Small intestine (tissue), 7 donors: ENCODE data around the gene KCNJ10. TPM values are rescaled to one million over a fixed set of nuclear protein-coding genes. Genes with fewer than 3 reads are reported as not detected.

Experiments used
- DNase-seq, 2 donors: peaks; one replicate each; pipeline versions ENCODE4 v3.0.0 to v3.0.0-alpha.2; 2013
- FAIRE-seq: peaks from 2 replicates; lab custom pipeline; 2012; peaks lifted over from hg19 to GRCh38; lab: Jason Lieb, UNC
- H3K27ac ChIP-seq, 3 donors: one replicate each; pipeline ENCODE4 v1.5.1; 2013; ENCODE audit warnings: low read length in 2 of 3, mild to moderate bottlenecking in 2 of 3, control low read depth in 1 of 3, inconsistent platforms in 1 of 3, low read depth in 1 of 3, moderate library complexity in 1 of 3
- H3K27me3 ChIP-seq, 3 donors: one replicate each; pipeline ENCODE4 v1.6.1; 2013; ENCODE audit warnings: low read length in 3 of 3, inconsistent platforms in 1 of 3; ENCODE audit not compliant: control insufficient read depth in 3 of 3, insufficient read depth in 3 of 3
- H3K36me3 ChIP-seq, 3 donors: one replicate each; pipeline ENCODE4 v1.6.1; 2013; ENCODE audit warnings: low read length in 3 of 3, inconsistent platforms in 1 of 3, low read depth in 1 of 3, mild to moderate bottlenecking in 1 of 3, moderate library complexity in 1 of 3; ENCODE audit not compliant: control insufficient read depth in 3 of 3, insufficient read depth in 2 of 3
- H3K4me1 ChIP-seq, 3 donors: one replicate each; pipeline ENCODE4 v1.6.1; 2013; ENCODE audit warnings: low read length in 2 of 3, inconsistent platforms in 1 of 3, low read depth in 1 of 3, mild to moderate bottlenecking in 1 of 3, moderate library complexity in 1 of 3; ENCODE audit not compliant: control insufficient read depth in 3 of 3, insufficient read depth in 2 of 3
- H3K4me3 ChIP-seq, 3 donors: one replicate each; pipeline ENCODE4 v1.5.1; 2013; ENCODE audit warnings: low read length in 3 of 3, control low read depth in 1 of 3, inconsistent platforms in 1 of 3, low read depth in 1 of 3, mild to moderate bottlenecking in 1 of 3, moderate library complexity in 1 of 3
- H3K9me3 ChIP-seq, 2 donors: one replicate each; pipeline ENCODE4 v1.6.1; 2013; ENCODE audit warnings: low read depth in 1 of 2, low read length in 1 of 2; ENCODE audit not compliant: control insufficient read depth in 2 of 2, insufficient read depth in 1 of 2
- WGBS, 3 donors: extraction: QIAGEN DNeasy Blood & Tissue Kit; methylation state at CpG; one replicate each; pipeline ENCODE4 v1.1.7; 2013; 5-methylcytosine and 5-hydroxymethylcytosine counted together
- polyA plus RNA-seq, 4 donors: library from polyadenylated mRNA; stranded (reverse) in 3 of 4; unstranded in 1 of 4; fragments of 200-250 nt in 3 of 4; fragments of 120-200 nt in 1 of 4; gene quantifications; one replicate each; pipeline versions ENCODE4 v1.2.1 to v1.2.3, GENCODE V29; 2013
- donor health status: healthy with polysubstance abuse.
- donor health status: control.
- donor health status: control.
- donor health status: Bipolar disorder and iron deficiency.
- donor health status: healthy.

Gene KCNJ10
- polyA plus RNA-seq, 4 donors, result 0.25 to 0.47 TPM; not detected in 2

DNA sequence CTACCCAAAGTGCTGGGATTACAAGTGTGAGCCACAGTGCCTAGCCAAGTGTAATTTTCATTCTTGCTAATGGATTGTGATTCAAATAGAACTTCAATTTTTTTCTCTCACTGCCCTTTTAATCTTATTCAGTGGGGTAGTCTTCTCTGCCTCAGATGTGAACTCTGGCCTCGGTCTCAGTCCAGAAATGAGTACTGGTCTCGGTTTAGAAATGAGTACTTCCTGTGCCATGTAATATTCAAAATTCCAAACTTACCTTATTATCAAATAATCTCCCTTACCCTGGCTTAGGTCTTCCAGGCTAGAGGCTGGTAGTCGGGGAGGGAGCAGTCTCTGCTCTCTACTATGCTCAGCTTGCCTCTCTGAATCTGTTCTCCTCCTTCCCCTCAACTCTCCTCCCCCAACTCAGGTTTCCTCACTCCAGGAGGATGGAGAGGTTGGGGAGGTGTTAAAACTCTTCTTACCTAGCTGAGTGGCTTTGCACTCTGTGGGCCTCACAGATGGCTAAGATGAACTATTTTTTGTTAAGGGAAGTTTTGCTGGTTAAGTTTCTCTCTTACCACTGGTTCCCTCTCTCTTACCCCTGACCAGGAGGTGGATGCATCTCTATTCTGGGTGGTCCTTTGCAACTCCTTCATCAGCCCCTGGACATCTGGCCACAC is 111.1 kb downstream of the KCNJ10 start:
- 57 to 71% (median 59%) methylated on average over 3 of the region's 3 CpGs for WGBS, 3 donors
- FAIRE-seq (no peak), DNase-seq (no peak)
- Histone ChIP-seq H3K27me3 (no peaks in the 10 kb centered on the region), H3K9me3 (no peaks in the 10 kb centered on the region), H3K36me3 (no peaks in the 10 kb centered on the region), H3K4me3 (no peak overlapping the region), H3K4me1 (peaks cover 0 to 35% (median 2%) of the 10 kb centered on the region in 3 donors), H3K27ac (peak overlapping the region in 1 of 3 donors; percentile 55)

GRCh38 chr1:159957824-159958268 is 112.1 kb downstream of the KCNJ10 start:
- peak in 1 of 2 donors; percentile 49 for DNase-seq
- no peak overlapping the region for H3K4me3 ChIP-seq
- H3K9me3 ChIP-seq, result no peaks in the 10 kb centered on the region
- H3K27ac ChIP-seq, result peak overlapping the region in 2 of 3 donors; percentile 51 to 55
- H3K4me1 ChIP-seq, result peaks cover 0 to 35% (median 2%) of the 10 kb centered on the region in 3 donors
- no peak for FAIRE-seq
- no peaks in the 10 kb centered on the region for H3K27me3 ChIP-seq
- H3K36me3 ChIP-seq, result no peaks in the 10 kb centered on the region
- WGBS, 3 donors, result 15 to 47% (median 27%) methylated on average over 9 of the region's 9 CpGs

DNA sequence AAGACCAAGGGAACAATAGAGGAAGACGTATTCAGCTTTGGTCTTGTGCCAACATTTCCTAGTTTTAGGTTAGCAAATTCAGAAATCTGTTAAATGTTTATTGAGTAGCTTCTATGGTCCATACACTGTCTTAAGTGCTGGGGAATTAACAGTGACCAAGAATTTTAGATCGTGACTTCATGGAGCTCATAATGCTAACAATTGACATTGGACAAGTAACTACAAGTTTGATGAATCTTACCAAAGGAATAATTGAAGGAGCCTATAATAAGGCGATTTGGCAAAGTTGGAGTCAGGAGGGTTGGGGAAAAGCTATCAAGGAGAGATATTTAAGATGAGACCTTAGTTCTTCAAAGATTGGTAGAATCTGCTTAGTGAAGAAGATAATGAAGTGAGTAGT is 114.5 kb downstream of the KCNJ10 start:
- no peak overlapping the region for H3K4me3 ChIP-seq
- no peak for FAIRE-seq
- WGBS, 3 donors, result 83 to 96% (median 88%) methylated on average over 3 of the region's 3 CpGs
- no peaks in the 10 kb centered on the region for H3K36me3 ChIP-seq
- H3K9me3 ChIP-seq, result no peaks in the 10 kb centered on the region
- H3K27ac ChIP-seq, result no peak overlapping the region
- no peaks in the 10 kb centered on the region for H3K27me3 ChIP-seq
- no peak for DNase-seq
- peaks cover 0 to 20% (median 2%) of the 10 kb centered on the region in 3 donors for H3K4me1 ChIP-seq

GRCh38 chr1:159953536-159954515 is 116.1 kb downstream of the KCNJ10 start, which contains the start of gene SLAMF9:
Gene SLAMF9, minus strand, starts transcription at chr1:159954237. Its CDS starts 100 bp downstream, at chr1:159954137.
- WGBS, 3 donors, result 67 to 81% (median 78%) methylated on average over 11 of the region's 11 CpGs
- no peak within 1 kb of the TSS for H3K27ac ChIP-seq
- H3K4me3 ChIP-seq, result no peak within 1 kb of the TSS
- FAIRE-seq (no peak), DNase-seq (no peak)
- no peaks in the 10 kb centered on the region for H3K9me3 ChIP-seq
- H3K36me3 ChIP-seq, result no peaks in the 10 kb centered on the region
- H3K4me1 ChIP-seq, result peaks cover 0 to 21% (median 4%) of the 10 kb centered on the region in 3 donors
- H3K27me3 ChIP-seq, result no peaks in the 10 kb centered on the region

DNA sequence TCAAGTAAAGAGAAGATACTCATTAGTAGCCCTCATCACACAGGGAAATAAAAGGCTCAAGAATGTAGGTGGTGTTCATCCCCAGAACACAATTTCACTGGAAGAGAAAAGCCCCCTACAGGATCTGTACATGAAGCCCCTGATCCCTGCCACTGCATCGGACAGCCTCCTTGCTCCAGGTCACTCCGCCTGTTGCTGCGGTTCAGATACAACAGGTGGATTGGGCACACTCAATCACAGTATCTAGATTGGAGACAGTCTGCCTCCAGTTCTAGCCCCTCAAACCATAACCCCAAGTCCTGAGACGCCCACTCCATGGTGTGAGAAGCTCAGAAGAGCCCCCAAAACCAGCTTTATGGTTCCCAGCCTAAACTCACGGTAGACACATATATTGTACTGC is 117.0 kb downstream of the KCNJ10 start:
- no peak for DNase-seq
- Histone ChIP-seq H3K4me3 (no peak overlapping the region), H3K9me3 (no peaks in the 10 kb centered on the region), H3K4me1 (peaks cover 0 to 19% (median 3%) of the 10 kb centered on the region in 3 donors), H3K27me3 (no peaks in the 10 kb centered on the region), H3K27ac (no peak overlapping the region), H3K36me3 (no peaks in the 10 kb centered on the region)
- FAIRE-seq, result no peak
- 86 to 90% (median 87%) methylated on average over 5 of the region's 5 CpGs for WGBS, 3 donors

DNA sequence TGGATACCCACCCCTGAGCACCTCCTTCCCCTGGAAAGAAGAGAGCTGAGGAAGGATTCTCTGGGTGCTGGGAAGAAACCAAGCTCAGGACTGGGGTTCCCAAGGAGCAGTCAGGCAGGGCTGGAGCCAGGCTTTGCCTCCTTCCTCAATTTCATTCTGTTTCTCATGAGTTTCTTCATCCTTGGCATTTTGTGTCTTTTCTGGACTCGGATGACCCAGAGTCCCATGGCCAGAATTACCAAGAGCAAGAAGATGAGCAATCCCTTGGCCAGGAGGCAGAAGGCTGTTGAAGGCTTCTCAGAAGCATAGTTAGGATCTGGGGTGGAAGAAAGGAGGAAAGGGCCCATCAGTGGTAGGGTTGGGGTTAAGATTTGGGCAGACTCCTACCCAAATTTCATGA is 118.4 kb downstream of the KCNJ10 start:
- Histone ChIP-seq H3K27ac (no peak overlapping the region), H3K9me3 (no peaks in the 10 kb centered on the region), H3K27me3 (no peaks in the 10 kb centered on the region), H3K4me3 (no peak overlapping the region), H3K4me1 (peaks cover 0 to 18% (median 2%) of the 10 kb centered on the region in 3 donors), H3K36me3 (no peaks in the 10 kb centered on the region)
- 78 to 89% (median 81%) methylated on average over 1 of the region's 1 CpG for WGBS, 3 donors
- DNase-seq, result no peak
- no peak for FAIRE-seq

DNA sequence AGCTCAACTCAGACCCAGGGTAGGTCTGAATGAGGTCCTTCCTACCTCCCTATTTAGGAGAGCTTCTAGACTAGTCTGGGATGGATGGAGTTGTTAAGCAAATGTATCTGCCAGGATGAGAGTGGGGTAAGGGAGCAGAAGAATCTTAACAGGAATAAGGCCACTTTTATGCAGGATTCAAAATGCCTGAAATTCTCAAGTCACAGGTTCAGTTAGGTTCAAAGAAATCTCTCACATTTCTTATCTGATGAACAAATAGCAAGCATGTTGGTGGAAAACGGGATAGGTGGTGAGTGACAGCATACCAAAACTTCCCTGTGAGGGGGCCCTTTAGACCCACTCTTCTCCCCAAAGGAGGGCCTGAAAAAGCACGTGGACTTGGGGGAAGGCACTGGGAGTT is 118.9 kb downstream of the KCNJ10 start:
- no peak overlapping the region for H3K27ac ChIP-seq
- H3K4me3 ChIP-seq, result no peak overlapping the region
- H3K36me3 ChIP-seq, result no peaks in the 10 kb centered on the region
- H3K27me3 ChIP-seq, result no peaks in the 10 kb centered on the region
- WGBS, 3 donors, result 65 to 81% (median 69%) methylated on average over 2 of the region's 2 CpGs
- FAIRE-seq, result no peak
- peaks cover 0 to 23% (median 2%) of the 10 kb centered on the region in 3 donors for H3K4me1 ChIP-seq
- no peak for DNase-seq
- no peaks in the 10 kb centered on the region for H3K9me3 ChIP-seq

- Histone ChIP-seq H3K9me3 (no peaks in the 10 kb centered on the region), H3K27ac (no peak overlapping the region), H3K4me3 (no peak overlapping the region), H3K27me3 (no peaks in the 10 kb centered on the region), H3K36me3 (no peaks in the 10 kb centered on the region), H3K4me1 (peaks cover 2 to 24% (median 2%) of the 10 kb centered on the region in 3 donors)
- FAIRE-seq (no peak), DNase-seq (no peak)
- 86 to 96% (median 92%) methylated on average over 4 of the region's 4 CpGs for WGBS, 3 donors
Measured at GRCh38 chr1:159949981-159950381, 120.0 kb downstream of the KCNJ10 start.
